GM12891 (cell line): ENCODE data around the gene BCAR3.

Source experiments
- DNase-seq: peaks from one replicate; pipeline ENCODE4 v3.0.0; 2011; ENCODE audit warnings: low spot score; ENCODE audit not compliant: insufficient read length
- FAIRE-seq: peaks from 2 replicates; lab custom pipeline; 2011; peaks lifted over from hg19 to GRCh38; lab: Jason Lieb, UNC
- PAX5 ChIP-seq: IDR thresholded peaks from 2 replicates; pipeline ENCODE4 v1.6.1; 2011; ENCODE audit warnings: low read length, moderate library complexity, mild to moderate bottlenecking; ENCODE audit not compliant: insufficient read depth, severe bottlenecking
- POLR2A ChIP-seq: IDR thresholded peaks from 2 replicates; pipeline ENCODE4 v1.6.1; 2011; ENCODE audit warnings: low read depth, low read length, control low read depth
- POLR2AphosphoS5 ChIP-seq: IDR thresholded peaks from 2 replicates; pipeline ENCODE4 v1.6.1; 2011; ENCODE audit warnings: low read depth, low read length, control low read depth
- POU2F2 ChIP-seq: IDR thresholded peaks from 2 replicates; pipeline ENCODE4 v1.6.1; 2011; ENCODE audit warnings: low read depth, mild to moderate bottlenecking, control low read depth, low read length, moderate library complexity
- SPI1 ChIP-seq: IDR thresholded peaks from 2 replicates; pipeline ENCODE4 v1.6.1; 2011; ENCODE audit warnings: low read depth, low read length, control low read depth
- TAF1 ChIP-seq: IDR thresholded peaks from 2 replicates; pipeline ENCODE4 v1.6.1; 2011; ENCODE audit warnings: low read depth, low read length, control low read depth

BCAR3 gene

DNA sequence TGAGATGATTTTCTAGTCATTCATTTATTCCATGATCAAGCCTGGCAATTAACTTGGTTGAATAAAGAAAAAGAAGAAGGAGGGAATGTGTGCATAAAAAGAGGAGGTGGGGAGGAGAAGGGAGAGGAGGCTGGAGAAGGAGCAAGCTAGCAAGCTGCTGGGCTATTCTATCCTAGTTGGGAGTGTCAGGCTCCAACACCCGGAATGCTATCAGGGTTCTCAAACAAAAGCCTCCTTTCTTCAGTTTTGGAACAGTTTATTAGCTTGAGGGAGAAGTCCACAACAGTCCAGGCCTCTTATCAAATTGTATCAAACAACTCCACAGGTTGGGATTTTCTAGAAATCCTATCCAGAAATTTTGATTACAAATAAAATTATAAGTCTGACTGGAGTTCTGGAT is 80.0 kb downstream of the BCAR3 start:
- no peak for DNase-seq
- no peak for TF ChIP-seq POLR2AphosphoS5
- TF ChIP-seq POU2F2: no peak
- TF ChIP-seq SPI1: no peak
- FAIRE-seq: no peak

DNA sequence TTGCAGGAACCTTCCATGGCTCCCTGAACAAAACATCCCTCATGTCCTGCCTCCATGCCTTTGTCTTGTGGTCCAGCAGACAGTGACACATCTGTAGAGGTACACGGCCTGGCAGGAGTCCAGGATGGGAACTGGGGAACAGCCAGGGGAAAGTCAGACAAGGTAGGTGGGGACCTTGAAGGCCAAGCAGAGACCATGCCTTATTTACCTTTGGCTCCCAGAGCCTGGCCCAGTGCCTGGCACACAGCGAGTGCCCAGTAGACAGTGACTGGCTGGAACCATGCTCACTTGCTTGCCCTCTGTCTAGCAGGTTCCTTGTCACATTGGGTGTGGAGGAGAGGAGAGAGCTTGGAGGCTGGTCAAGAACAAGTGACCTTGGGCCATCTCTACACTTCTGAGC is 81.0 kb downstream of the BCAR3 start:
- DNase-seq (no peak), FAIRE-seq (no peak)
- TF ChIP-seq POU2F2 (no peak), SPI1 (no peak), POLR2AphosphoS5 (no peak), TAF1 (no peak), PAX5 (no peak), POLR2A (no peak)

DNA sequence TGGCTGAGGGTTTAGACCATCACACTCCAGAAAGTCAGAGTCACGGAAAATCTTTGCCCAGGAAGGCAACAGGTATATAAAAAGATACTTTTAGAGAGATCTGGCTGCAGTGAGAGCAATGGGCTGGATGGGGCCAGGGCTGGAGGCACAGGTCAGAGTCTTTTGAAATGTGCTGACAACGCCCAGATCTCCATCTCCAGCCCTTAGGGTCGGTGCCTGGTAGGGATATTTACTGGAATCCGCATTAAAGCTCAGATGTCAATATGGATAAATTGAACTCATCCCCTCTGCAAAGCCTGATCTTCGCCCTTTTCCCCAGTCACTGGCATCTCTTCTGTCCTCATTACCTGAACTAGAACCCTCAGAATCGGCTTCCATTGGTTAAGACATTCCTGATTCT is 82.2 kb downstream of the BCAR3 start:
- DNase-seq (no peak), FAIRE-seq (no peak)
- no peak for TF ChIP-seq POLR2AphosphoS5
- no peak for TF ChIP-seq POLR2A
- no peak for TF ChIP-seq PAX5
- TF ChIP-seq SPI1: no peak
- TF ChIP-seq TAF1: no peak
- no peak for TF ChIP-seq POU2F2

DNA sequence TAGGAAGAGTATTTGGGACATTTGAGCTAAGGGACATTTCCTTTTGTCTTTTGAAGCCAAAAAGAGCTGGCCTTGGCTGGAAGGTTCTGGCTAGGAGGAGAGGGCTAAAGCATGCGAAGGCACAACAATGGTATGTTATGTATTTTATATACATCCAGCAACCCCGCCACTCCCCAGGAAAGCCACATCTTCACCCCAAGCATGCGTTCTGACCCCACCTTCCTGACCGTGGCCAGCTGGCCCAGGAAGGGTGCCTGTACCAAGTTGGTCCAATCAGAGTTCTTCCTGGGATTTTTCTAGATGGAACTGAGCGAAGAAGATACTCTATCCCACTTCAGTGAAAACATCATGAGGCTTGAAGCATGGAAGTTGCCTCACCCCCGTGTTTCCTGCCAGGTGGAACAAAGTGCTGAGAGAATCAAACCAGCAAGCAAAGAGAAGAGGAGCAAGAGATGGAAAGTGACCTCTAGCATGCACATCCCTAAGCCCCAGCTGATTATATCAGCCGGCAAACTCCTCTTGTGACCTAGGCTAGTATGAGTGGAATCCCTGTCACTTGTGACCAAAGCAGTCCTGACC is 82.7 kb downstream of the BCAR3 start:
- FAIRE-seq: no peak
- no peak for TF ChIP-seq TAF1
- no peak for TF ChIP-seq POLR2A
- no peak for TF ChIP-seq POU2F2
- TF ChIP-seq SPI1: no peak
- no peak for TF ChIP-seq PAX5
- TF ChIP-seq POLR2AphosphoS5: no peak

DNA sequence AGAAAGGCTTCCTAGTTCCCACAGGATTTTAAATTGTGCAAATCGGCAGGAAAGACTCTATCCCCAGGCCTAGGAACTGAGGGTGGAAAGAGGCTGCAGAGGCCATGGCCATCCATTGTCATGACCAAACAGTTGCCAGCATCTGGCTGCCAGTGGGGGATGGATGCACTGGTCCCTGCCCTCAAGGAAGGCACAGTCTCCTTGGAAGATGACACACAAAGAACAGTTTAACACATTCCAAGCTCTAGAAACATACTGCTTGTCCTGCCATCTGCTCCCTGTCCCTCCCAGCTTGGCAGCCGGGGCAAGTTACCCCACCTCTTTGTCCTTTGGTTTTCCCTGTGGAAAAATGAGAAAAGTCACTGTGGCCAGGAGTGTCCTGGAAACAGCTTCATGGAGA is 83.2 kb downstream of the BCAR3 start:
- TF ChIP-seq POU2F2: no peak
- TF ChIP-seq SPI1: no peak
- TF ChIP-seq TAF1: no peak
- no peak for TF ChIP-seq PAX5
- no peak for TF ChIP-seq POLR2AphosphoS5

More for the DNA sequence above, 82.7 kb downstream of the BCAR3 start:
- no peak for DNase-seq

DNA sequence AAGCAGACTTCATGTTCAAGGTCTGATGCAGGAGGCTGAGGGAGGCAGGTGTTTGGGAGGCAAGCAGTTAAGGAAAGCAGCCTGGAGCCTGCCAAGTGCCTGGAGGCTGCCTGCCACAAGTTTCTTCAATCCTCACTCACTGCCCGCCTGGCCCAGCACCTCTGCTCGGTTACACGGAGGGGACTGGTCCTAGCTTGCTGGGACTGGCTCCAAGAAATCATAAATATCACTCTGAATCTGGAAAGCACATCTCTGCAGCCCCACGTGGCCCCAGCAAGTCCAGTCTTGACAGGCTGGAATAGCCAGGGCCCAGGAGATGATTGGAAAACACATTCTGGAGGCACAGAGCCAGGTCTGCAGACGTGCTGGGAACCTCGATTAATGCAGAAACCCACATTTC is 83.9 kb downstream of the BCAR3 start:
- TF ChIP-seq TAF1 (no peak), POU2F2 (no peak), SPI1 (no peak), POLR2A (no peak), PAX5 (no peak), POLR2AphosphoS5 (no peak)
- DNase-seq (no peak), FAIRE-seq (no peak)

More for the DNA sequence above, 83.2 kb downstream of the BCAR3 start:
- no peak for FAIRE-seq
- DNase-seq: no peak

DNA sequence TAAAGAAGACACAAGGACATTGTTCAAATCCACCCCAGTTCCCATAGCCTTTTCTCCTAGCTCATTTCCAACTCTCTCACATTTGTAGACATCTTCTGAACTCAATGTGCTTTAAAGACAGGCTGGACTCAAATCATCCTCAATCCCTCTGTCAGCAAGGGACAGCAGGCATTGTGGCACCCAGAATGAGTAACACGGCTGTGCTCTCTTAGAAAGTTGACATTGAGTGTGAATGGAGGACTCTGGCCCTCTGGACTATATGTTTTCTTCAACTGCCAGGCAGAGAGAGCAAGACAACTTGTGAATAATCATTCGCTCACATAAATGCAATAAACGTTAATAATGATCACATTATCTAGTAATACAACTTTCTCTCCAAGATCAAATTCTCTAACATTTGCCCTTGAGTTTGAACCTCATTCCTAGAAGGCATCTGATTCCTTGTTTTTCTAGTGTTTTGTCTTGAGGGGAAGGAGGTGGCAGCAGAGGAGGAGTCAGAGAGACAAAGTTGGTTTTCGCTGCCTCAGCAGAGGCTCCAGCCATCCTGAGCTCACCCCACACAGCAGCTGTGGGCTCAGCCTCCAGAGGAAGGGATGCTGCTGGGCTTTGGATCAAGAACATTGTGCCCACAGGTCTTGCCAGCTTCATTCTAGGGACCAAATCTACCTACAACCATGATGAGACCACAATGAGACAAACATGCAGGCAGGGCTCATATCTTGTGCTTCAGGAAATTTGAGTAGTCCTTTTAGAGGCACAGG is 85.1 kb downstream of the BCAR3 start:
- no peak for TF ChIP-seq TAF1
- no peak for TF ChIP-seq SPI1
- no peak for TF ChIP-seq POLR2AphosphoS5
- no peak for TF ChIP-seq POU2F2
- no peak for TF ChIP-seq POLR2A
- TF ChIP-seq PAX5: no peak
- no peak for FAIRE-seq

DNA sequence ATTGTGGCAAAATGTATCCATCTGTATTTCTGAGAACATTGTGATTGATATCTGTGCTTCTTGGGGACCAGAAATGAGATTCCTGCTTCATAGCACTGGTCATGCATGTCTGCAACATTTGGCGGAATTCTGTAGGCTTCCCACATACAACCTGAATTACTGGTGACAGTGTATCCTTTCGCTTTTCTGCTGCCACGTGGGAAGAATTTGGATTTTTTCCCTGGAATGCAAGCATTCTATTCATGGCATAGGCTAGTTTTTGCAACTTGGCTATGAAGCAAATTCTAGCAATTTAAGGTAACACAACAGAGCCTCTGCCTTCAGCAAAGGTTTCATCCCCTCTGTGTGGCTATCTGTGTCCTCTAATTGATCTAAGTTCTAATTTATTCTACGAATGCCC is 85.9 kb downstream of the BCAR3 start:
- TF ChIP-seq TAF1 (no peak), POLR2A (no peak), POLR2AphosphoS5 (no peak), SPI1 (no peak), PAX5 (no peak), POU2F2 (no peak)
- FAIRE-seq: no peak
- DNase-seq: no peak

More for the DNA sequence above, 85.1 kb downstream of the BCAR3 start:
- no peak for DNase-seq

DNA sequence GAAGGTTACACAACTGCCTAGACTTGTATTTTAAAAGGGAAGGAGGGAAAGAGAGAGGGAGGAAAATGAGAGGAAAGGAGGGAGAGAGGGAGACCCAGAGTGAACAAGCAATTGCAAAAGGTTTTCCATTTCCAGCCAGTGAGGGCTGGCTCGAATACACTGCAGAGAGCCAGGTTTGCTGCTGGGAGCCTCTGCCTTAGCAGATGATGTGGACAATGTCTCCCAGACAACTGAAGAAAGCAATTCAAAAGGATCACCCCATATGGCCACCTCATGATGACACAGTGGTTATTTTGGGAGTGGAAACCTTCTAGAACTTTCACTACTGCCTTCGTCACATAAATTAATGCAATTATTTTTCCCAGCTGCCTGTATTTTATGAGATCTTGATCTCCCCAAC is 86.4 kb downstream of the BCAR3 start:
- FAIRE-seq: peak; percentile 35
- TF ChIP-seq SPI1: no peak
- no peak for TF ChIP-seq POLR2A
- no peak for TF ChIP-seq PAX5
- TF ChIP-seq TAF1: no peak
- TF ChIP-seq POLR2AphosphoS5: no peak
- no peak for TF ChIP-seq POU2F2
- DNase-seq: no peak

DNA sequence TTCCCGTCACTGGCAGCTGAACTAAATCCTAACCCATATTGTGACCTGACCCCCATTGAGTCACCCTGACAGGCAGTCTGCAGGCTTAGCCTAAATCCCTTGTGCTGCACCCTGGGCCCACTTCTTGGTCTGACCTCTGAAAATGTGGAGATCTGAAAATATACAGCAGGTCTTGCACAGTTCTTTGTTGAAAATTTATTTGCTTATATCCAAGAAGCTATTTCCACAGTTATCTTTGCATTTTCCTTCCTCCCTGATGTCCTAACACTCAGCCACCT is 87.1 kb downstream of the BCAR3 start:
- no peak for DNase-seq
- no peak for FAIRE-seq
- TF ChIP-seq SPI1 (no peak), PAX5 (no peak), POLR2AphosphoS5 (no peak), TAF1 (no peak), POU2F2 (no peak), POLR2A (no peak)
